IPS DF 6.9 (cell line): ENCODE results near the gene DPH7.
"Not testable (repeated sequence)": the region's sequence is repeated elsewhere in the genome, so short reads cannot be mapped to it uniquely, and the experiment has no call there.

ENCODE experiments used
- DNase-seq: peaks from one replicate; pipeline ENCODE4 v3.0.0-alpha.2; 2013; ENCODE audit warnings: low read depth, low spot score
- H3K27ac ChIP-seq: one replicate; pipeline ENCODE4 v1.5.1; 2013; ENCODE audit warnings: low read length, control low read depth
- H3K27me3 ChIP-seq: 2 replicates; pipeline ENCODE4 v1.6.1; 2013; ENCODE audit warnings: mild to moderate bottlenecking, low read length; ENCODE audit not compliant: control insufficient read depth, insufficient read depth
- H3K36me3 ChIP-seq: 2 replicates; pipeline ENCODE4 v1.6.1; 2013; ENCODE audit warnings: low read length; ENCODE audit not compliant: control insufficient read depth, insufficient read depth
- H3K4me1 ChIP-seq: 2 replicates; pipeline ENCODE4 v1.6.1; 2013; ENCODE audit warnings: low read length; ENCODE audit not compliant: control insufficient read depth, insufficient read depth
- H3K4me3 ChIP-seq: 2 replicates; pipeline ENCODE4 v1.5.1; 2013; ENCODE audit warnings: mild to moderate bottlenecking, low read length
- H3K9me3 ChIP-seq: 2 replicates; pipeline ENCODE4 v1.6.1; 2013; ENCODE audit warnings: low read length, inconsistent platforms; ENCODE audit not compliant: control insufficient read depth, insufficient read depth
- WGBS: extraction: QIAGEN DNeasy Blood & Tissue Kit; methylation state at CpG from one replicate; pipeline ENCODE4 v1.1.7; 2013; ENCODE audit warnings: mixed read lengths, missing lambda C conversion rate; ENCODE audit not compliant: insufficient read length, insufficient coverage; 5-methylcytosine and 5-hydroxymethylcytosine counted together

Gene DPH7

DNA sequence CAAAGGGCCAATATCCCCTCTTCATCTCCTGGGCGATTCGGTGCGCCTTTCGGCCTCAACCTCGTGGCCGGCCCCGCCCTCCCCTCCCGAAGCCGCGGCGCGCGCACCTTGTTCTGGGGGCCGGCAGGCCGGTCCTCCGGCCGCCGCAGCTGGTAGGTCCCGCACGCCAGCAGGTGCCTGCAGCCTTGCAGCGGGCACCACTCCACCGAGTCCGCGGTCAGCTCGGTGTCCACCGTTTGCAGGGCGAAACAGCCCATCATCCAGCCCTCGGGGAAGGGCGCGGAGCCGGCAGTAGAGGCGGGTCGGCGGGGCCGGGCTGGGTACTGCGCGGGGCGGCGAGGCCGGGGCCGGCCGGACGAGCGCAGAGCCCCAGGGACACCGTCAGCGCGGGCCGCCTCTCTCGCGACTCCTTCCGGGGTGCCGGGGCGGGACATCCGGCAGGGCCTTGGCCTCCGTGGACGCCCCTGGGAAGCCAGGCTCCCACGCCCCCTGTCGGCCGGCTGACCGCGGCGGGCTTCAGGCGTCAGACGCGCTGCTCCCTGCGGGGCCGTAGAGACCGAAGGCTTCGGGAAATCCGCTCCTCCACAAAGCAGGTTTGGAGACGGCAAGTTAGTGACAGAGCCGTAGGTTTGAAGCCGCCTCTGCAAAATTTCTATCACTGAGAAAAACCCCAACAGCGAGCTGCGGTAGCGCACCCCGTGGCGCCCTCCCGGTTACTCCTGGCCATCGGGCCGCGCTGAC, at the start of gene DPH7:
DPH7 (minus strand) TSS at position 408 of the 741 bp plus-strand sequence; CDS start at position 260, 148 bp downstream.
- H3K36me3 ChIP-seq = peaks cover 30% of the 10 kb centered on the region
- WGBS = no CpG with 5 or more reads among the region's 82 CpGs

DNA sequence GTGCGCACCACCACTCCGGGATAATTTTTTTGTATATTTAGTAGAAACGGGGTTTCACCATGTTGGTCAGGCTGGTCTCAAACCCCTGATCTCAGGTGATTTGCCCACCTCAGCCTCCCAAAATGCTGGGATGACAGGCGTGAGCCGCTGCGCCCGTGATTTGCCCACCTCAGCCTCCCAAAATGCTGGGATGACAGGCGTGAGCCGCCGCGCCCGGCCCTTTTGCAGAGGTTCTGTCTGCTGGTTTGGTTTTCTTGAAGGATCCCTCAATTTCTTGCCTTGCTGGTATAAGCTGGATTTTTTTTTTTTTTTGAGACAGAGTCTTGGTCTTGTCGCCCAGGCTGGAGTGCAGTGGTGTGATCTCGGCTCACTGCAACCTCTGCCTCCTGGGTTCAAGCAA, 48.7 kb upstream of the DPH7 start:
- not testable (repeated sequence) for DNase-seq, H3K27ac ChIP-seq, H3K27me3 ChIP-seq, H3K4me3 ChIP-seq, H3K9me3 ChIP-seq, H3K36me3 ChIP-seq, H3K4me1 ChIP-seq
- no CpG with 5 or more reads among the region's 14 CpGs for WGBS

More for the DNA sequence above, at the start of gene DPH7:
- Histone ChIP-seq H3K9me3 (no peaks in the 10 kb centered on the region), H3K4me1 (no peaks in the 10 kb centered on the region), H3K4me3 (peak within 1 kb of the TSS; percentile 99), H3K27ac (no peak within 1 kb of the TSS), H3K27me3 (no peaks in the 10 kb centered on the region)
- DNase-seq = peak; percentile 84

DNA sequence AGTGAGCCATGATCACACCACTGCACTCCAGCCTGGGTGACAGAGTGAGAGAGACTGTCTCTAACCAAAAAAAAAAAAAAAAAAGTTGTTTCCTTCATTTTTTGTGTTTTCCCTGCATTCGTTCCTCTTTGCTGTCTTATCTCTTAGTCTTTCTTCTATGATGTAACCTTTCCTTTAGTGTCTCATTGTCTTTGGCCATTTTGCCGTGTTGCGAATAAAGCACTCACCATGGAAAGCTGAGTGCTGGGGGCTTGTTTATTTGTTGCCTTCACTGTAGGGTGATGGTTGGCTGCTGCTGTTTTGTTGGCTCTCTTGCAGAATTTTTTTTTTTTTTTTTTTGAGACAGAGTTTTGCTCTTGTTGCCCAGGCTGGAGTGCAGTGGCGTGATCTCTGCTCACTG, 47.7 kb upstream of the DPH7 start:
- H3K27ac ChIP-seq = no peak overlapping the region
- no peaks in the 10 kb centered on the region for H3K36me3 ChIP-seq
- no peak overlapping the region for H3K4me3 ChIP-seq
- no peaks in the 10 kb centered on the region for H3K9me3 ChIP-seq
- H3K27me3 ChIP-seq = no peaks in the 10 kb centered on the region
- no peak for DNase-seq
- peaks cover 1% of the 10 kb centered on the region; the same call in 1 of the 2 replicates for H3K4me1 ChIP-seq
- WGBS = no CpG with 5 or more reads among the region's 4 CpGs

DNA sequence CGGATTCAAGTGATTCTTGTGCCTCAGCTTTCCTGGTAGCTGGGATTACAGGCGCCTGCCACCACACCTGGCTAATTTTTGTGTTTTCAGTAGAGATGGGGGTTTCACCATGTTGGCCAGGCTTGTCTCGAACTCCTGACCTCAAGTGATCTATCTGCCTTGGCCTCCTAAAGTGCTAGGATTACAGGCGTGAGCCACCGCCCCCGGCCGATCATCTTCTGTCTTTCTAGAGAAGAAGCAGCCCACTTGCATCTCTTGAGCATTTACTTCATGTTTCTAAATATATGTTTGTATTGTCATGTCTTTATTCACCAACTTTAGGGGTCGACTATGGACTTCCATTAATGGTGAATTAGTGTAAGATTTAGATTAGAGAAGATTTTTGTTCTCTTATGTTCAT, 43.5 kb upstream of the DPH7 start:
- H3K27me3 ChIP-seq, H3K27ac ChIP-seq, H3K36me3 ChIP-seq, H3K9me3 ChIP-seq, H3K4me3 ChIP-seq, H3K4me1 ChIP-seq, DNase-seq: not testable (repeated sequence)
- WGBS = no CpG with 5 or more reads among the region's 8 CpGs

DNA sequence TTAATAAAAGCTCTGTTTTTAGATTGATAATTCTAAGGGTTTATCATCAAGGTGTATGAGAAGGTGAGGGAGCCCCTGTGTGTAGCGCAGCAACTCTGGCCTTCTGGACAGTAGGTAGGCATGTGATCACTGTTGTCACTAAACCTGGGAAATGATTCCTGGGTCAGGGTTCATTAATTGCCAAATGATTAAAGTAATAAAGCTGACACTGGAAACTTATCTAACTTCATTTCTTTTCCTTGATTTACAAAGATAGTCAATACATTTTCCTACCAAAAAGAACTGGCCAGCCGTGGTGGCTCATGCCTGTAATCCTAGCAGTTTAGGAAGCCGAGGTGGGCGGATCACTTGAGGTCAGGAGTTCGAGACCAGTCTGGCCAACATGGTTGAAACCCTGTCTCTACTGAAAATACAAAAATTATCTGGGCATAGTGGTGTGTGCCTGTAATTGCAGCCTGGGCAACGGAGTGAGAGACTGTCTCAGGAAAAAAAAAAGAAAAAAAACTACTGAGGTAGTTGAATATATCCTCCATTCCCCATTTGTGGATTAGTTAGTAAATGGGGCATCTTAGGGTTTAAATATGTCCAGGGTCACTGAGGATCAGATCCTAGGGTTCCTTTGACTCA, 42.5 kb upstream of the DPH7 start:
- Histone ChIP-seq H3K4me3 (no peak overlapping the region), H3K36me3 (peaks cover 5% of the 10 kb centered on the region; the same call in 1 of the 2 replicates), H3K27me3 (no peaks in the 10 kb centered on the region), H3K9me3 (no peaks in the 10 kb centered on the region), H3K27ac (no peak overlapping the region), H3K4me1 (peaks cover 2% of the 10 kb centered on the region; the same call in 1 of the 2 replicates)
- DNase-seq = no peak
- no CpG with 5 or more reads among the region's 6 CpGs for WGBS

DNA sequence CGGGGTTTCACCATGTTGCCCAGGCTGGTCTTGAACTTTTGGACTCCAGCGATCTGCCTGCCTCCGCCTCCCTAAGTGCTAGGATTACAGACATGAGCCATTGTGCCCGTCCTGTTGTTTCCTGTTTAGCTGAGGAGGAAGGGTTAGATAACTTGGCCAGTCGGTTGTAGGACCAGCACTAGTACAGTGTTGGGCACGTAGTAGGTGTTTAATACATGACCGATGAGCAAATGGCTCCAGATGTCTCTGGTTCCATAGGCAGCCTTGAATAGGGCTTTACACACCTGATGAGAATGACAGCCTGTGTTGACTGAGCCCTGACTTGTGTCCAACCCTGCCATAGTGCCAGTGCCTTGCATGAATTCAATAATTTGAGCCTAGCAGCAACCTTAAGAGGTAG, 41.9 kb upstream of the DPH7 start:
- WGBS = no CpG with 5 or more reads among the region's 7 CpGs
- H3K27me3 ChIP-seq = no peaks in the 10 kb centered on the region
- H3K4me1 ChIP-seq = peaks cover 2% of the 10 kb centered on the region; the same call in 1 of the 2 replicates
- H3K9me3 ChIP-seq = no peaks in the 10 kb centered on the region
- peaks cover 7% of the 10 kb centered on the region for H3K36me3 ChIP-seq
- H3K27ac ChIP-seq = no peak overlapping the region
- no peak overlapping the region for H3K4me3 ChIP-seq
- no peak for DNase-seq

DNA sequence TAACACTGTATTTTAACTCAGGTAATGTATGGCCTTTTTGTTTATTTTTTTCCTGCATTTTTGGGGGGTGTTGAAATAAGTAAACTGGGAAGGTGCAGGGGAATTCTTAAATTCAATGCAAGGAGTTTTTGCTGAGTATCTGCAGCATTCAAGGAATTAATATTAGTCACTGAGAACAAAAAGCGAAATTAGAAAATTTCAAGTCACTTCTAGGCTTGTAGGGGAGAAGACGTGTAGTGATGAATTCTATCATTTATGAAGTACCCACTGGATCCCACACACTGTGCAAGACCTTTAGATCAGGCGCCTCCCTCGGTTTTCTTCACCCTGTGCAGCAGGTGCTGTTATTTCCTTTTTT, 41.3 kb upstream of the DPH7 start:
- no CpG with 5 or more reads among the region's 4 CpGs for WGBS
- H3K27me3 ChIP-seq = no peaks in the 10 kb centered on the region
- no peak for DNase-seq
- H3K4me1 ChIP-seq = peaks cover 2% of the 10 kb centered on the region; the same call in 1 of the 2 replicates
- no peak overlapping the region for H3K27ac ChIP-seq
- H3K36me3 ChIP-seq = peaks cover 13% of the 10 kb centered on the region
- no peaks in the 10 kb centered on the region for H3K9me3 ChIP-seq
- no peak overlapping the region; the same call in 1 of the 2 replicates for H3K4me3 ChIP-seq

DNA sequence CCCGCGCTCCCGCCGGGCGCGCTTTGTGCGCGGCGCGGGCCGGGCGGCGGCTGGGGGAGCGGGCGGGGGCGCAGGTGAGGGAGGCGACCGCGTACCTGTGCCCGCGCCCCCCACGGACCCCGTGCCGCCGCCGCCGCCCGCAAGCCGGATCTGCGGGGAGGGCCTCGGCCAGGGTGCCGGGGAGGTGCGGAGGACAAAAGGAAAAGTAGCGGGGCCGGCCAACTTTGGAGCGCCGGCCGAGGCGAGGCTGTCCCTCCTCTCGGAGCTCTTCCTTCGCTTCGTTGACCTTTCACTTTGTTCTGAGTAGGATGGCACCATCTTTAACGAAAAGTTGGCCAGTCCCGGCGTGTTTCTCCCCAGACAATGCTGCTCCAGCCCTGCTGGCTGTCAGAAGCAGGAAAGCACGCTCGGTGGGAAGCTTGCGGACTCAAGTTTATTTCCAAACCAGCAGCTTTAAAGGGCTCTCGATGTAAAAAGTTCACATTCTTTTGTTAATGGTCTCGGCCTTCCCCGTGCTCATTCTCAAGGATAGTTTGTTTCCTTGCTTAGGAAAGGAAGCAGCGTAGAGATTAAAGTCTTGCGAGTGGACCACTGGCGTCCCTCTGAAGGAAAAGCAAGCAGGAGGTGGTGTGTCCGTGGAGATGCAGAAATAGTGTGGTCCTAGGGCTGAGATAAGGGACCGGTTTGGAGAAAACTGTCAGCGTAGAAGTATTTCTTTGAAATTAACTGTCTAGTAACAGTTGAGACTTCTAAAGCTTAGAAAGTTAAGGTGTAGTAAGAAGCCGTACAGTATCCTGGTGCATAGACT, 40.7 kb upstream of the DPH7 start:
- H3K9me3 ChIP-seq = no peaks in the 10 kb centered on the region
- DNase-seq = no peak
- WGBS = no CpG with 5 or more reads among the region's 58 CpGs
- no peaks in the 10 kb centered on the region for H3K27me3 ChIP-seq
- H3K4me3 ChIP-seq = peak overlapping the region; percentile 67
- peaks cover 2% of the 10 kb centered on the region; the same call in 1 of the 2 replicates for H3K4me1 ChIP-seq
- peaks cover 17% of the 10 kb centered on the region for H3K36me3 ChIP-seq
- no peak overlapping the region for H3K27ac ChIP-seq

DNA sequence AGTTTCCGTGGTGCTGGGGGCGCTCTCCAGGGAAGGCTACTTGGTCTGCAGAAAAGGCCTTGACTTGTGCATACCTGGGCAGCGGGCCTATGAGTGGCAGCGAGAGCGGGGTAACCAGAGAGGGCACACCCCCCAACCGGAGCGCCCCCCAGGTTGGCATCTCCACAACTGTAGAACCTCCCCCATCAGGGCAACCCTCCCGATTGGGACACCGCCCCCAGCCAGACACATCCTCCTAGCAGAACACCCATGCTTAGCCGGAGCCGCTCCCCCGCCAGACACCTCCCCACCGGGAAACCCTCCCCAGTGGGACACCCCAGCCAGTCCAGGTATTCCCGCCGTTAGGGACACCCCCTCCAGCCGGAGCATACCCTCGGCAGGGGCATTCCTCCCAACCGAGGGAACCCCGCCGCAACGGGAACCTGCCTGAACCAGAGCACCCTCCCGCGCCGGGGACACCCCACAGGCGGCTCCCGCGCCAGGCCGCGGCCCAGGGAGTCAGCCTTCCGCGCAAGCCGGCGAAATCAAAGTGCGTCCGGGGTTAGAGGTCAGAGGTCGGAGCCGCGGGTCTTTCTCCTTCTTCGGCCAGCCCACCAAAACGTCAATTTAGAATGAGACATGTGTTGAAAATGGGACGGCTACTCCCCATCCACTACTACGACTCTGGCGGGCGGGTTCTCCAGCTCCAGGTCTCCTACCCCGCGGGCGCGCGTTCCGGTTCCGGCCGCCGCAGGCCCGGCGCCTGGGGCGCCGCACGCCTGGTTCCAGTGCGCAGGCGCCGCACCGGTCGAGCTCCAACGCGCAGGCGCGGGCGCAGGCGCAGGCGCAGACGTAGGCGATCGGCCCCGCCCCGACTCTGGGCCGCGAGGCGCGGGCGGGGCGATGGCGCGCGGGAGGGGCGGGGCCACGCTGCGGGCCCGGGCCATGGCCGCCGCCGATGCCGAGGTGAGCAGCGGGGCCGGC, 39.7 kb upstream of the DPH7 start, which contains the start of gene EHMT1:
EHMT1 (plus strand) TSS at position 901 of the 963 bp plus-strand sequence; CDS start at position 925, 24 bp downstream.
- Histone ChIP-seq H3K4me3 (peak within 1 kb of the TSS; percentile 77), H3K9me3 (no peaks in the 10 kb centered on the region), H3K27ac (no peak within 1 kb of the TSS), H3K4me1 (peaks cover 2% of the 10 kb centered on the region; the same call in 1 of the 2 replicates), H3K27me3 (no peaks in the 10 kb centered on the region), H3K36me3 (peaks cover 21% of the 10 kb centered on the region)
- no CpG with 5 or more reads among the region's 94 CpGs for WGBS
- DNase-seq = no peak
